Measurements from ENCODE around the gene RIPOR2.
"Not testable (repeated sequence)": the region's sequence is repeated elsewhere in the genome, so short reads cannot be mapped to it uniquely, and the experiment has no call there.

Gene RIPOR2

GRCh38 chr6:24953726-24954125, 18.0 kb upstream of the RIPOR2 start:
- DNase-seq, result no peak

GRCh38 chr6:24951811-24952299, 16.1 kb upstream of the RIPOR2 start:
- peak; percentile 58 to 81 (median 72) for DNase-seq

- no peak for DNase-seq
Observed at GRCh38 chr6:24950218-24950941, 14.6 kb upstream of the RIPOR2 start.

GRCh38 chr6:24949020-24949569, 13.3 kb upstream of the RIPOR2 start:
- DNase-seq, result no peak

- DNase-seq, result not testable (repeated sequence)
Observed at GRCh38 chr6:24948261-24948660, 12.5 kb upstream of the RIPOR2 start.

GRCh38 chr6:24947636-24948035, 11.9 kb upstream of the RIPOR2 start:
- no peak for DNase-seq

- no peak for DNase-seq
Observed at GRCh38 chr6:24945054-24945453, 9.3 kb upstream of the RIPOR2 start.

- no peak for DNase-seq
Observed at GRCh38 chr6:24943774-24944173, 8.0 kb upstream of the RIPOR2 start.

- DNase-seq, result peak in 1 of 4 experiments; percentile 40
Observed at GRCh38 chr6:24940311-24940917, 4.7 kb upstream of the RIPOR2 start.

- peak in 1 of 4 experiments; percentile 16 for DNase-seq
Observed at GRCh38 chr6:24936641-24937317, 1.0 kb upstream of the RIPOR2 start.

- peak in 3 of 4 experiments; percentile 42 to 54 (median 50) for DNase-seq
Observed at GRCh38 chr6:24933868-24934401, 1.8 kb downstream of the RIPOR2 start.

- no peak for DNase-seq
Observed at GRCh38 chr6:24933266-24933665, 2.5 kb downstream of the RIPOR2 start.

- DNase-seq, result no peak
Observed at GRCh38 chr6:24932832-24933231, 2.9 kb downstream of the RIPOR2 start.

- DNase-seq, result peak in 2 of 4 experiments; percentile 39 to 48
Observed at GRCh38 chr6:24931718-24932691, 3.8 kb downstream of the RIPOR2 start.

- DNase-seq, result peak in 1 of 4 experiments; percentile 38
Observed at GRCh38 chr6:24931296-24931695, 4.5 kb downstream of the RIPOR2 start.

- DNase-seq, result no peak
Observed at GRCh38 chr6:24930431-24930871, 5.3 kb downstream of the RIPOR2 start.

GRCh38 chr6:24929242-24929641, 6.5 kb downstream of the RIPOR2 start:
- DNase-seq, result peak in 3 of 4 experiments; percentile 30 to 47 (median 47)

- no peak for DNase-seq
Observed at GRCh38 chr6:24927985-24928745, 7.6 kb downstream of the RIPOR2 start.

- no peak for DNase-seq
Observed at GRCh38 chr6:24927277-24927955, 8.3 kb downstream of the RIPOR2 start.

- not testable (repeated sequence) for DNase-seq
Observed at GRCh38 chr6:24926647-24927046, 9.1 kb downstream of the RIPOR2 start.

Data from suppressor macrophage (primary cell).